GOT3 (cell line): Measurements from ENCODE around the gene SIRT6.
"Not testable (repeated sequence)": the region's sequence is repeated elsewhere in the genome, so short reads cannot be mapped to it uniquely, and the experiment has no call there.

Experiments
- DNase-seq: peaks from one replicate; lab custom pipeline; 2025; ENCODE audit warnings: mixed read lengths; lab: John Stamatoyannopoulos, UW

The SIRT6 gene

DNA sequence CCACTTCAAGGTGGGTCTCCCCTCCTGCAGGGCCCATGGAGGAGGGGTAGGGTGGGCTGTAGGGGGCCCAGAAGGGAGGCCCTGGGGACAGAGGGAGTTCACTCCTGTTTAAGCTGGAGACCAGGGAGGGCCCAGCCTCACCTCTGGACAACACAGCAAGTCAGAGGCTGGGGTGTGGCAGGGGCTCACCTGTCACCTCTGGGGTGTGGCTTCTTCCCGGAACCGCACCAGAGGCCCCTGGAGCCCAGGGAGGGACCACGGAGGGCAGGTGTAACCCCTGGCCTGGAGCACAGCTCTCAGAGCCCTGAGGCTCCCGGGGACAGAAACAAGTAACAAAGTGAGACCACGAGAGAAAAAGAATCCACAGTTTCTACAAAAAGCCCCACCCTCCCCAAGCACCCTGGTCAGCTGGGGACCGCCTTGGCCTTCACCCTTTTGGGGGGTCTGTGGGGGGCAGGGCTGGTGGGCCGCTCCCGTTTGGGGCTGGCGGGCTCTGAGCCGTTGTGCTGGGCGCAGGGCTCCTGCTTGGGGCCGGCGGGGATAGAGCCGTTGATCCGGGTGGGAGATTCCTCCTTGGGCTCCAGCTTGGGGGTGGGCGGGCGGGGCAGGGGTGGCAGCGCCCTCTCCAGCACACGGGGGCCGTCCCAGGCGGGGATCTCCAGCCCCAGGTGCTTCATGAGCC, 8.0 kb downstream of the SIRT6 start:
- DNase-seq, result no peak

DNA sequence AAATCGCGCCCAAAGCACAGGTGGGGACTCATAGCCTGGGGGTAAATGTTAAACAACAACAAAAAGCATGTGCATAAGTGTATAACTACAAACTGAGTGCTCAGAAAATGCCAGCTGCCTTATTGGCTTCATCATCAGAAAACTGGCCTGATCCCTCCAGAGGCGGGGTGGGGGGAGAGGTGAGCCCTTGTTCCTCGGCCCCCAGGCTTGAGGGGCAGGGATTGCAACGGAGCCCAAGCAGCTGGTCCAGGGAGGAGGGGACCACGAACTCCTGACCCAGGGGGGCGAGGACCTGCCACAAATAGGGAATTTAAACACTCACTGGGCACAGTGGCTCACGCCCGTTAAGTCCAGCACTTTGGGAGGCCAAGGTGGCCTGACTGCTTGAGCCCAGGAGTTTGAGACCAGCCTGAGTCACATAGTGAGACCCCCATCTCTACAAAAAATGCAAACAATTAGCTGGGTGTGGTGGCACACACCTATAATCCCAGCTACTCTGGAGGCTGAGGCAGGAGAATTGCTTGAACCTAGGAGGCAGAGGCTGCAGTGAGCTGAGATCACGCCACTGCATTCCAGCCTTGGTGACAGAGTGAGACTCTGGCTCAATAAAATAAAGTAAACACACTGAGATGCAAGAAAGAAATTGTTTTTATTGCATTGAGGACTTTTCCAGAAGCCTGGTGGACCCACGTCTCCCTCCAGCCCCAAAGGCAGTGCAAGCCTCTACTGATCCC, 8.7 kb downstream of the SIRT6 start:
- no peak for DNase-seq

DNA sequence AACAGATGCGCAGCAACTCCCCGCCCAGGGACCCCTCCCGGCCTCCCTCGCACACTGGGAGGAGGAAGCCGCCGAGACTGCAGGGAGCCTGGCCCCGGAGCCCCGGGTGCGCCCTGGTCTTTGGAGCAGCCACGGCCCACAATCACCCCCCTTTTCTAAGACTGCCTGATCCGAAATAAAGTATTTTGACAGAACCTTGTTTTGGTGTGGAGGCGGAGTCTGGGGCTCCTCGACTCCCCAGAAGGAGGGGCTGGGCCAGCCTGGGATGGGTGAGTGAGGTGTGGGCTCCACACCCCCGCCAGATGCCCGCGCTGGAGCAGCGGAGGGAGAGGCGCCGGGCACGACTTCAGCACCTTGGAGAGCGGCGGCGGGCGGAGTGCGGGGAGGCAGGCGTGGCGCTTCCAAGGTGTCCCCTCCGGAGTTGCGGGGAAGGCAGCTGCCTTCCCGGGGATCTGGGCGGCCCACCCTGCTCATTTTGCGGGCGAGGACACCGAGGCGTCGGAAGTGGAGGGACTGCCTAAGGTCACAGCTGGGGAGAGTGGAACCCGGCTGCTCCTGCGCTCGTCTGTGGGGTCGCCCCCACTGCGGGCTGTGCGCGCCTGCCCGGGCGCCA, 9.4 kb downstream of the SIRT6 start:
- DNase-seq, result no peak

DNA sequence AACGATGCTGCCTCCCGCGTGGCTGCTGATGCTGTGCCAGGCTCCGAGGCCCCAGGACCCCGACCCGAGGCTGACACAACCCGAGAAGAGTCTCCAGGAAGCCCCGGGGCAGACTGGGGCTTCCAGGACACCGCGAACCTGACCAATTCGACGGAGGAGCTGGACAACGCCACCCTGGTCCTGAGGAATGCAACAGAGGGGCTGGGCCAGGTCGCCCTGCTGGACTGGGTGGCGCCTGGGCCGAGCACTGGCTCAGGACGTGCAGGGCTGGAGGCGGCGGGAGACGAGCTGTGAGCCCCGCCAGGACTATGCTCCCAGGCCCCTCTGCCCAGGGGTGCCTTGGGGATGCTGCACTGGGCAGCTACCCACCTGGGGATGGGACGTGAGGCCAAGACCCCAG, 10.7 kb downstream of the SIRT6 start:
- no peak for DNase-seq

DNA sequence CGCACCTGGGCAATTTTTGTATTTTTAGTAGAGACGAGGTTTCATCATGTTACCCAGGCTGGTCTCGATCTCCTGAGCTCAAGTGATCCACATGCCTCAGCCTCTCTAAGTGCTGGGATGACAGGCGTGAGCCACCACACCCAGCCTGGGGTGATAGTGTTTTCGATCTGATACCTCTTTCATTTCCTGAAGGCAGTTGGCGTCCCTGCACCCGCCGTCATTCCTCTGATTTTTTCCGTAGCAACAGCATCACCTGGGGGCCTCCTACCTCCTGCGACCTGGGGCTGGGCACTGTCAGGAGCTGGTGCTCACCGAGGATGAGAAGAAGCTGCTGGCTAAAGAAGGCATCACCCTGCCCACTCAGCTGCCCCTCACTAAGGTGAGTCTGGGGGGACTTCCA, 18.1 kb downstream of the SIRT6 start:
- no peak for DNase-seq

DNA sequence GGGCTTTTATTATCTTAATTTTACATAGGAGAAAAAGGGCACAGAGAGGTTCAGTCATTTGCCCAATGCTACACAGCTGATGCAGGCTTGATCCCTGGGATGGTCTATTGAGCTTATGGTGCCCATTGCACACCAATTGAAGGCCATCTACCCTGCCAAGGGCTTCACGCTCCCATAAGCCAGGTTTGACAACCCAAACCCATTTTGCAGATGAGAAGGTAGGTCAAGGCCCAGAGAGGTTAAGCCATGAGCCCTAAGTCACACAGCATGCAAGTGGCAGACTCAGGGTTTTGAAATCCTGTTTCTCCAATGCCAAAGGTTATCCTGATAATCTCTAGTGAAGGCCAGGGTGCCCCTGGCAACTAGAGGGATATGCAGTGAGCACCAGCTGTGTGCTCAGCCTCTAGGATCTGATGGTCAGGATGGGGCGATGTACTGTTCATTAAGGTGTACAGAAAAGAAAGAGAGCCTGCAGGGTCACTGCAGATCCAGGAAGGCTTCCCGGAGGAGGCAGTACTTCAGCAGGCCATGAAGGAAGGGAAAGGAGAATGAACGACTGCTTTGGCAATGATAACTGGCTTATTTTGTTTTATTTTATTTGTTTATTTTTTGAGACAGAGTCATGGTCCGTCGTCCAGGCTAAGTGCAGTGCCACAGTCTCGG, 20.8 kb downstream of the SIRT6 start:
- DNase-seq, result no peak

DNA sequence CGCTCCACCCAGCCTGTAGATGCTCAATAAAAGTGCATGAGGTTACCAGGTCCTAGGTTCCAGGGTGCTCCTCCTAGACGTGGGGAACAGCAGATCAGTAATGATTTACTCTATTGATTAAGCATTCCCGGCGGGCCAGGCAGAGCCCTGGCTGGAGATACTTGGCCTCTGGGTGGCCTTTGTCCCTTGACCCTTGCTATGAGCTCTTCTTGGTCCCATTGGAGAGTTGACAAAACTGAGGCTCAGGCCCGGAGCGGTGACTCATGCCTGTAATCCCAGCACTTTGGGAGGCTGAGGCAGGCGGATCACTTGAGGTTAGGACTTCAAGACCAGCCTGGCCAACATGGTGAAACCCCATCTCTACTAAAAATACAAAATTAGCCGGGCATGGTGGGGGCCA, 24.4 kb downstream of the SIRT6 start:
- not testable (repeated sequence) for DNase-seq

DNA sequence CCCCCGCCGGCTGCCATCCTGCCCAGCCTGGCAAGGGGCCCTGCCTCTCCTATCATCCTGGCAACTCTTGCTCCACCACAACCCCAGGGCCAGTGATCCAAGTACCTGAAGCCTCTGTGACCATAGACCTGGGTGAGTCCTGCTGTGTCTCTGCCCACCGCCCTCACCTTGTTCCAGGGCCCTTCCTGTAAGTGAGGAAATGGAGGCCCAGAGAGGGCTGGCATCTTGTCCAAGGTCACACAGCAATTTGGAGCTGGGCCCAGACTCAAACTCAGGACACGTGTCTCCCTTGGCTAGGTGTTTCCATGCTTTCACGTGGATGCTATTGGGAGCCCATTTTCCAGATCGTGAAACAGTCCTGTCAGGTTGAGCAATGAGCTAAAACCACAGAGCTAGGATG, 25.2 kb downstream of the SIRT6 start:
- no peak for DNase-seq

DNA sequence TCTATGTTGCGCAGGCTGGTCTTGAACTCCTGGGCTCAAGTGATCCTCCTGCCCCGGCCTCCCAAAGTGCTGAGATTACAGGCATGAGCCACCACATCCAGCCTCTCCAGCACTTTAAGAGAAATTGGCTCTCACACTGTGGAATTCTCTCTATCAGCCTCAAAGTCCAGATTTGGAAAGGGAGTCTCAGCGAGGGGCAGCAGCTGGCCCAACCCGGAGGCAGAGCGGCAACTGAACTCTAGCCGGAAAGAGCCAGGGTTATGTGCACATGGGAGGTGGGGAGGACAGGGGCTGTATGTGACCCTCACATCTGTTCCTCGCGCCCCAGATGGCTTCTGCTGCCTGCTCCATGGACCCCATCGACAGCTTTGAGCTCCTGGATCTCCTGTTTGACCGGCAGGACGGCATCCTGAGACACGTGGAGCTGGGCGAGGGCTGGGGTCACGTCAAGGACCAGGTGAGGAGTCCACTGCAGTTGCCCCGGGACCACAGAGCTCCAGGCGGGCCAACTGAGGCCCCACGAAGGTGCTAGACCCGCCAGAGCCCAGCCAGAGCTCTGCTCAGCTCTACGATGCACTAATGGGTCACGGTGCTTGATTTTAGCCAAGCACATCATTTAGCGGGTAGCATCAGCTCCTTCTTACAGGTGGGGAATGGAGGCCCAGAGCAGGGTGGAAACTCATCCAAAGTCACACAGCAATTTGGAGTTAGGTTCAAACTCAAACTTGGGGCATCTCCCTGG, 27.6 kb downstream of the SIRT6 start:
- DNase-seq, result no peak

- DNase-seq, result no peak
These were observed 29.9 kb downstream of the SIRT6 start for GRCh38 chr19:4152241-4152998.

DNA sequence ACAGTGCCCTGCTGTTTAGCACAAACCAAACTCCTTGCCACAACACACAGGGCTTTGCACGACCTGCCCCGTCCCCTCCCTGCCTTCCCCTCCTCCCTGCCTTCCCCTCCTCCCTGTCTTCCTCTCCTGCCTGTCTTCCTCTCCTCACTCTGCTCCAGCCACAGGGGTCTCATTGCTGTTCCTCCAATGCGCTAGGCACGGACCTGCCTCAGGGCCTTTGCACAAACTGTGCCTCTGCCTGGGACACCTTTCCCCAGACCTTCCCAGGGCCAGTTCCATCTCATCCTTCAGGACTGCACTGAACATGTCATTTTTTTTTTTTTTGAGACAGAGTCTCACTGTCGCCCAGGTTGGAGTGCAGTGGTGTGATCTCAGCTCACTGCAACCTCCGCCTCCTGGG, 30.7 kb downstream of the SIRT6 start:
- DNase-seq, result no peak

DNA sequence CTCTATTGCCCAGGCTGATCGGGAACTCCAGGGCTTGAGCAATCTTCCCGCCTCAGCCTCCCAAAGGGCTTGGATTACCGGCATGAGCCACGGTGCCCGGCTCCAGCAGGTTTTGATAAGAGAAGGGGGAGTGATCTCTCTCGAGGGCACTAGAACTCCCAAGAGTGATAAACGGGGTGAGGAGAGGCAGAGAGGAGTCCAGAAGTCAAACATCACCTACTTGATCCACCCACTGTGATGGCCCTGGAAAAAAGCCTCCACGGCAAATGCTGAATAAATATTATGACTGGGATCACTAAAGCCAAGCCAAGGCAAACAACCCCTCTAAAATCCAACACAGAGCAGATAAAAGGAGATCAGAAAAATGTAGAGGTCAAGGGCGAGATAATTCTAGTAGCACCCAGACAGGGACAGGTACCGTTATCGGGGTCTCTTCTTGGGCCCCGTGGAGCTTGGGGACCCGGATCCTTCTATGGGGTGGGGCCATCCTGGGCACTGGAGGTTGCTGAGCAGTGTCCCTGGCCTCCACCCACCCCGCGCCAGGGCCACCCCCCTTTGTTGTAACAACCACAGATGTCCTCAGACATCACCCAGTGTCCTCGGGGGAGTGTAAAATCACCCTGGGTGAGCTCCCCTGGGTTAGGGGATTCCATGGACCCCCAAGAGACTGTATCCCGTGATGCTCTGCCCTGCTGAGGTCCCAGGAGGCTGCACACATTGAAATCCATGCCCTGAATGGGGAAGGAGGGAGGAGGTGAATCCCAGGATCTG, 32.7 kb downstream of the SIRT6 start:
- DNase-seq, result no peak

DNA sequence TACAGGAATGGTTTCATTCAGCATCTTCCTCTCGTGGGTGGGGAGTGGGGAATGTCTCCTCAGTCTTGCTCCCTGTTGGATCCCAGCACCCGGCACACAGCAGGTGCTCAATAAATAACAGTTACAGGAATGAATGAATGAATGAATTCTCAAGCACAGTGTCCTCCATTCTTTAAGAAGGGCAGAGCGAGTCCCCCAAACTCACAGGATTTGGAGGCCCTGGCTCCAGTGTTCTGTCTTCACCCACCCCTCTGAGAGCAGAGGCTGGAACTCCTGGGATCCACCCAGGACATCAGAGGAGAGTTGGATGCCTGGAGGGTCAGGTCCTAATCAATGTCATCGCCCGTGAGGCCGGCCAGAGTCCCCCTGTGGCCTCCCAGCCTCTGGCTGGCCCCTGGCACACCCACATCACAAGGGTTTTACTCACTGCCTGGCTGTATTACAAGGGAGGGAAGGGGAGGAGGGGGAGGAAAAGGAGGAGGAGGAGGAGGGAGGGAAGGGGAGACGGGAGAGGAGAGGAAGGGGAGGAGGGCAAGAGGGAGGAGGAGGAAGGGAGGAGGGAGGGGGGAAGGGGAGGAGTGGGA, 37.6 kb downstream of the SIRT6 start:
- no peak for DNase-seq

- not testable (repeated sequence) for DNase-seq
These were observed 39.4 kb downstream of the SIRT6 start for GRCh38 chr19:4142916-4143315.

GRCh38 chr19:4140237-4140711, 42.1 kb downstream of the SIRT6 start:
- DNase-seq, result no peak

GRCh38 chr19:4139614-4140236, 42.6 kb downstream of the SIRT6 start:
- DNase-seq, result peak; percentile 18

- DNase-seq, result no peak
These were observed 43.9 kb downstream of the SIRT6 start for GRCh38 chr19:4138445-4138844.

GRCh38 chr19:4136680-4137088, 45.7 kb downstream of the SIRT6 start:
- no peak for DNase-seq

DNA sequence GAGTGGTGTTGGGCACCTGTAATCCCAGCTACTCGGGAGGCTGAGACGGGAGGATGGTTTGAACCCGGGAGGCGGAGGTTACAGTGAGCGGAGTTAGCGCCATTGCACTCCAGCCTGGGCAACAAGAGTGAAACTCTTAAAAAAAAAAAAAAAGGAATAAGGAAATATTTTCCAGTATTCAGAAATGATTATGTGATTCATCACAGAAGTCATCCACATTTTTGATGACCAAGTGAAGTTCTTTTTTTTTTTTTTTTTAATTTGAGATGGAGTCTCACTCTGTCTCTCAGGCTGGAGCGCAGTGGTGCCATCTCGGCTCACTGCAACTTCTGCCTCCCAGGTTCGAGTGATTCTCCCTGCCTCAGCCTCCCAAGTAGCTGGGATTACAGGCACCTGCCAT, 47.0 kb downstream of the SIRT6 start:
- not testable (repeated sequence) for DNase-seq

DNA sequence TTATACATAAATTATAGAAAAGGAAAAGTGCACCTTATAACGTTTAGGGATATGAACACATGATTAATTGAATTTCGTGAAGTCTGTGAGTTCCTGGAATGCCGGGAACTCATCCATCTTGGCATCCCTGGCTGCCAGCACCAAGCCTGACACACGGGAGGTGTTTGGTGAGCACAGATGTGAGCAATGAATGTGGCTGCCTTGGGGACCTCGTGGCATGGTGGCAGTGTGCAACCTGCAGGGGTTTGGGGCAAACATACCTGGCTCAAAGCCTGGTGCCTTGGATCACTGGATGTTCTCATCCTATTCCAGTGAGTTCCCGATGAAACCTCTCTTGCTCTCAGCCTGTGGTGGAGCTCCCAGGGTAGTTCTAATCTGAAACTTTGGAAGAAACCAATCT, 48.0 kb downstream of the SIRT6 start:
- no peak for DNase-seq
